ENCODE measurements around the gene TFAP2D.

The TFAP2D gene

GRCh38 chr6:50722829-50723554 is 9.7 kb downstream of the TFAP2D start:
- no peak overlapping the region for H3K4me2 ChIP-seq (ENCODE audit: low read length)
- H3K9me3 ChIP-seq (ENCODE audit: low read length), result no peaks in the 10 kb centered on the region
- H3K9me2 ChIP-seq (ENCODE audit: low read depth, low read length), result no peaks in the 10 kb centered on the region
- H3K27me3 ChIP-seq (ENCODE audit: insufficient read depth, low read length), result no peaks in the 10 kb centered on the region
- no peaks in the 10 kb centered on the region for H3F3A ChIP-seq (ENCODE audit: insufficient read depth, low read length)
- no peak overlapping the region for H2AFZ ChIP-seq (ENCODE audit: low read length)
- no peak overlapping the region for H3K9ac ChIP-seq (ENCODE audit: low read length)
- H3K79me2 ChIP-seq (ENCODE audit: insufficient read depth, low read length), result no peaks in the 10 kb centered on the region
- no peaks in the 10 kb centered on the region for H3K36me3 ChIP-seq (ENCODE audit: insufficient read depth, low read length)
- no peaks in the 10 kb centered on the region for H4K20me1 ChIP-seq (ENCODE audit: insufficient read depth, low read length)
- TF ChIP-seq, protein P1, sequence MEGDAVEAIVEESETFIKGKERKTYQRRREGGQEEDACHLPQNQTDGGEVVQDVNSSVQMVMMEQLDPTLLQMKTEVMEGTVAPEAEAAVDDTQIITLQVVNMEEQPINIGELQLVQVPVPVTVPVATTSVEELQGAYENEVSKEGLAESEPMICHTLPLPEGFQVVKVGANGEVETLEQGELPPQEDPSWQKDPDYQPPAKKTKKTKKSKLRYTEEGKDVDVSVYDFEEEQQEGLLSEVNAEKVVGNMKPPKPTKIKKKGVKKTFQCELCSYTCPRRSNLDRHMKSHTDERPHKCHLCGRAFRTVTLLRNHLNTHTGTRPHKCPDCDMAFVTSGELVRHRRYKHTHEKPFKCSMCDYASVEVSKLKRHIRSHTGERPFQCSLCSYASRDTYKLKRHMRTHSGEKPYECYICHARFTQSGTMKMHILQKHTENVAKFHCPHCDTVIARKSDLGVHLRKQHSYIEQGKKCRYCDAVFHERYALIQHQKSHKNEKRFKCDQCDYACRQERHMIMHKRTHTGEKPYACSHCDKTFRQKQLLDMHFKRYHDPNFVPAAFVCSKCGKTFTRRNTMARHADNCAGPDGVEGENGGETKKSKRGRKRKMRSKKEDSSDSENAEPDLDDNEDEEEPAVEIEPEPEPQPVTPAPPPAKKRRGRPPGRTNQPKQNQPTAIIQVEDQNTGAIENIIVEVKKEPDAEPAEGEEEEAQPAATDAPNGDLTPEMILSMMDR (IDR thresholded peaks at IDR 0.05; ENCODE audit: low read length), result no peak
- no peak for TF ChIP-seq EZH2 (IDR thresholded peaks at IDR 0.05; ENCODE audit: borderline replicate concordance, low read length)
- no peak overlapping the region for H3K4me3 ChIP-seq (ENCODE audit: low read depth, low read length, poor library complexity, severe bottlenecking)
- no peaks in the 10 kb centered on the region for H3K4me1 ChIP-seq (ENCODE audit: insufficient read depth, low read length, severe bottlenecking)
- no peak overlapping the region for H3K27ac ChIP-seq (ENCODE audit: low read depth, low read length, poor library complexity, severe bottlenecking)

DNA sequence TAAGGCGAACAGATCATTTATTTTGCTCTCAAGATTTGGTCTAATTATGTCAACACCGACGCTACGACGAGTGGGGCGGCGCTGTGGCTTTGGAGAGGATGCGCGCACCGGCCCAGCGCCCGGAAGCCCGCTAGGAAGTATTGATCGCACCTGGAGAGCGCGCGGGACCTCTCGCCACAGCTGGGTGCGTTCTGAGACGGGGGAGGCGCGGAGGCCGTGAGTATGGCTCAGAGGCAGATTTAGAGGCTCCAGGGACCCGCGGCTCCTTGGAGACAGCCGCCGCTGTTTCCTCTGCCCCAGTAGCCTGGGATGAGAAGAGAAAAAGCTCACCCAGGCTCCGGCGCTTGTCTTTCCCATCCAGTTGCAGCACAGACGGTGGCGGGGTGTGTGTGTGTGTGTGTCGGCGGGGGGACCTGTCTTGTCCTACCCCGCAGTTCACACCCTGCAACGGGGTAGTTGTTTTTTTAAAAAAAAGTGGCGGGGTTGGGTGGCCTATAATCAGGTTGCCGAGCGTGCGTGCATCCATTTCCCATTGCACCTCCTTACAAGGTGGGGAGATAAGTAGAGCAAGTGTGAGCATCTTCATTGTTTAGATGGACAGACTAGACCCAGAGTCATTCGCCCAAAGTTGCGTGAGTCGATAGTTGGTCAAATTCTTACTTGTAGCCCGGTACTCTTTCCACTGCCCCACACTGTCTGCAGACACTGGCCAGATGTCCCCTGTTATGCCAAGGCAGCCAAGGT is 11.2 kb downstream of the TFAP2D start:
- Histone ChIP-seq H3K4me3 (ENCODE audit: low read depth, low read length, poor library complexity, severe bottlenecking) (no peak overlapping the region), H4K20me1 (ENCODE audit: insufficient read depth, low read length) (no peaks in the 10 kb centered on the region), H3K4me1 (ENCODE audit: insufficient read depth, low read length, severe bottlenecking) (no peaks in the 10 kb centered on the region), H3K4me2 (ENCODE audit: low read length) (no peak overlapping the region), H3K9me2 (ENCODE audit: low read depth, low read length) (no peaks in the 10 kb centered on the region), H3F3A (ENCODE audit: insufficient read depth, low read length) (no peaks in the 10 kb centered on the region), H3K27me3 (ENCODE audit: insufficient read depth, low read length) (no peaks in the 10 kb centered on the region), H3K9ac (ENCODE audit: low read length) (no peak overlapping the region), H3K36me3 (ENCODE audit: insufficient read depth, low read length) (no peaks in the 10 kb centered on the region), H3K9me3 (ENCODE audit: low read length) (no peaks in the 10 kb centered on the region), H3K79me2 (ENCODE audit: insufficient read depth, low read length) (no peaks in the 10 kb centered on the region), H2AFZ (ENCODE audit: low read length) (no peak overlapping the region), H3K27ac (ENCODE audit: low read depth, low read length, poor library complexity, severe bottlenecking) (no peak overlapping the region)
- TF ChIP-seq, protein P1 (IDR thresholded peaks at IDR 0.05; ENCODE audit: low read length), result no peak
- TF ChIP-seq EZH2 (IDR thresholded peaks at IDR 0.05; ENCODE audit: borderline replicate concordance, low read length), result no peak

DNA sequence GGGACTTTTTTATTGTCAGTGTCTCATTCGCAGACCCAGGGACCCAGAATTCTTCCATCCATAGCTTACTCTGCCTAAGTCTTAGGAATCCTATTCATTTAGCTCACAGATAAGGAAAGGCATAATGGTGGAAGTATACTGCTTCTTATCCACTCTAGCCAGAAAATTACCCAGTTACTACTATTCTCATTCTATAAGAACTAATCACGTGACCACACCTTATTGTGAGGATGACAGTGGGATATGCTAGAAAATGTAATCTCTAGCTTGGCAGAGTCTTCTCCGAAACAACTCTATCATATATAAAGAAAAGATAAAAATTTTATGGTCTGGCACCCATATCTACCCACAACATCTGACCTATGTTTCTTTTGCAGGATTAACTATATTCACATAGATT is 21.2 kb downstream of the TFAP2D start:
- TF ChIP-seq, protein P1 (IDR thresholded peaks at IDR 0.05; ENCODE audit: low read length), result no peak
- no peak for TF ChIP-seq EZH2 (IDR thresholded peaks at IDR 0.05; ENCODE audit: borderline replicate concordance, low read length)
- no peaks in the 10 kb centered on the region for H3K36me3 ChIP-seq (ENCODE audit: insufficient read depth, low read length)
- no peaks in the 10 kb centered on the region for H3K27me3 ChIP-seq (ENCODE audit: insufficient read depth, low read length)
- H3K9me2 ChIP-seq (ENCODE audit: low read depth, low read length), result no peaks in the 10 kb centered on the region
- H4K20me1 ChIP-seq (ENCODE audit: insufficient read depth, low read length), result no peaks in the 10 kb centered on the region
- no peak overlapping the region for H3K4me2 ChIP-seq (ENCODE audit: low read length)
- no peak overlapping the region for H3K9ac ChIP-seq (ENCODE audit: low read length)
- no peaks in the 10 kb centered on the region for H3K9me3 ChIP-seq (ENCODE audit: low read length)
- no peak overlapping the region for H2AFZ ChIP-seq (ENCODE audit: low read length)
- no peak overlapping the region for H3K27ac ChIP-seq (ENCODE audit: low read depth, low read length, poor library complexity, severe bottlenecking)
- no peaks in the 10 kb centered on the region for H3F3A ChIP-seq (ENCODE audit: insufficient read depth, low read length)
- no peak overlapping the region for H3K4me3 ChIP-seq (ENCODE audit: low read depth, low read length, poor library complexity, severe bottlenecking)
- no peaks in the 10 kb centered on the region for H3K79me2 ChIP-seq (ENCODE audit: insufficient read depth, low read length)
- H3K4me1 ChIP-seq (ENCODE audit: insufficient read depth, low read length, severe bottlenecking), result no peaks in the 10 kb centered on the region

Measured in OCI-LY1 (cell line).